KMS-11 (cell line): ENCODE data around the gene DIAPH1.

Experiments
- H2AFZ ChIP-seq: fragments of 200-600 bp; sonication (generic); 2 replicates; pipeline ENCODE4 v1.6.1; 2016; ENCODE audit warnings: antibody characterized with exemption, mixed run types, low read depth
- H3K27ac ChIP-seq: fragments of 200-600 bp; sonication (generic); 2 replicates; pipeline ENCODE4 v1.6.1; 2016; ENCODE audit warnings: mild to moderate bottlenecking, mixed run types
- H3K27me3 ChIP-seq: fragments of 200-600 bp; sonication (generic); 2 replicates; pipeline ENCODE4 v1.6.1; 2017; ENCODE audit warnings: mild to moderate bottlenecking, low read depth, mixed run types, moderate library complexity; ENCODE audit not compliant: insufficient read depth
- H3K36me3 ChIP-seq: fragments of 200-600 bp; sonication (generic); 2 replicates; pipeline ENCODE4 v1.6.1; 2017; ENCODE audit warnings: mild to moderate bottlenecking, mixed run types; ENCODE audit not compliant: insufficient read depth
- H3K4me1 ChIP-seq: fragments of 200-600 bp; sonication (generic); 2 replicates; pipeline ENCODE4 v1.6.1; 2016; ENCODE audit warnings: mild to moderate bottlenecking, low read depth, mixed run types; ENCODE audit not compliant: poor library complexity, severe bottlenecking
- H3K4me2 ChIP-seq: fragments of 200-600 bp; sonication (generic); 2 replicates; pipeline ENCODE4 v1.7.0; 2016; ENCODE audit warnings: mild to moderate bottlenecking, mixed run types
- H3K4me3 ChIP-seq: fragments of 200-600 bp; sonication (generic); IDR thresholded peaks from 2 replicates; pipeline ENCODE4 v1.6.1; 2017; ENCODE audit warnings: low read depth, low read length, mixed read lengths; ENCODE audit not compliant: insufficient read depth
- H3K79me2 ChIP-seq: fragments of 200-600 bp; sonication (generic); 2 replicates; pipeline ENCODE4 v1.6.1; 2016; ENCODE audit warnings: low read depth, mixed run types; ENCODE audit not compliant: insufficient read depth
- H3K9ac ChIP-seq: fragments of 200-600 bp; sonication (generic); 2 replicates; pipeline ENCODE4 v1.6.1; 2016; ENCODE audit warnings: mild to moderate bottlenecking, mixed run types
- H4K20me1 ChIP-seq: fragments of 200-600 bp; sonication (generic); 2 replicates; pipeline ENCODE4 v1.6.1; 2016; ENCODE audit warnings: mild to moderate bottlenecking, mixed run types; ENCODE audit not compliant: insufficient read depth
- CTCF ChIP-seq: fragments of 200-600 bp; sonication (generic); conservative IDR thresholded peaks from 2 replicates; pipeline ENCODE4 v1.6.1; 2017; ENCODE audit warnings: low read depth, mild to moderate bottlenecking, antibody characterized with exemption, low read length, moderate library complexity, mixed read lengths

Gene DIAPH1

GRCh38 chr5:141484310-141484640 is 134.5 kb downstream of the DIAPH1 start:
- no peaks in the 10 kb centered on the region for H4K20me1 ChIP-seq
- no peaks in the 10 kb centered on the region for H3K36me3 ChIP-seq
- no peaks in the 10 kb centered on the region for H3K79me2 ChIP-seq
- H3K9ac ChIP-seq = no peak overlapping the region
- no peak overlapping the region for H2AFZ ChIP-seq
- no peaks in the 10 kb centered on the region for H3K27me3 ChIP-seq
- no peaks in the 10 kb centered on the region for H3K4me1 ChIP-seq
- no peak overlapping the region for H3K4me2 ChIP-seq
- H3K4me3 ChIP-seq = no peak overlapping the region
- TF ChIP-seq CTCF = no peak
- H3K27ac ChIP-seq = no peak overlapping the region

GRCh38 chr5:141483902-141484301 is 134.9 kb downstream of the DIAPH1 start:
- H3K9ac ChIP-seq = no peak overlapping the region
- H3K79me2 ChIP-seq = no peaks in the 10 kb centered on the region
- no peak overlapping the region for H3K4me2 ChIP-seq
- no peak overlapping the region for H3K27ac ChIP-seq
- H4K20me1 ChIP-seq = no peaks in the 10 kb centered on the region
- no peak overlapping the region for H3K4me3 ChIP-seq
- no peaks in the 10 kb centered on the region for H3K27me3 ChIP-seq
- H2AFZ ChIP-seq = no peak overlapping the region
- TF ChIP-seq CTCF = no peak
- no peaks in the 10 kb centered on the region for H3K4me1 ChIP-seq
- no peaks in the 10 kb centered on the region for H3K36me3 ChIP-seq

- no peak for TF ChIP-seq CTCF
- Histone ChIP-seq H3K9ac (no peak overlapping the region), H4K20me1 (no peaks in the 10 kb centered on the region), H3K36me3 (no peaks in the 10 kb centered on the region), H3K4me2 (no peak overlapping the region), H3K4me1 (no peaks in the 10 kb centered on the region), H3K4me3 (no peak overlapping the region), H3K27ac (no peak overlapping the region), H2AFZ (no peak overlapping the region), H3K27me3 (no peaks in the 10 kb centered on the region), H3K79me2 (no peaks in the 10 kb centered on the region)
Observed at GRCh38 chr5:141479776-141480175, 139.0 kb downstream of the DIAPH1 start.

GRCh38 chr5:141478321-141478945 is 140.4 kb downstream of the DIAPH1 start:
- H2AFZ ChIP-seq = no peak overlapping the region
- no peak overlapping the region for H3K4me2 ChIP-seq
- no peaks in the 10 kb centered on the region for H3K4me1 ChIP-seq
- no peak overlapping the region for H3K4me3 ChIP-seq
- no peaks in the 10 kb centered on the region for H4K20me1 ChIP-seq
- no peak overlapping the region for H3K9ac ChIP-seq
- TF ChIP-seq CTCF = no peak
- H3K27me3 ChIP-seq = no peaks in the 10 kb centered on the region
- H3K79me2 ChIP-seq = no peaks in the 10 kb centered on the region
- H3K36me3 ChIP-seq = no peaks in the 10 kb centered on the region
- no peak overlapping the region for H3K27ac ChIP-seq

- no peak overlapping the region for H3K4me2 ChIP-seq
- no peak overlapping the region for H3K27ac ChIP-seq
- no peaks in the 10 kb centered on the region for H3K79me2 ChIP-seq
- H2AFZ ChIP-seq = no peak overlapping the region
- H3K4me1 ChIP-seq = no peaks in the 10 kb centered on the region
- H3K9ac ChIP-seq = no peak overlapping the region
- TF ChIP-seq CTCF = no peak
- no peaks in the 10 kb centered on the region for H3K27me3 ChIP-seq
- no peaks in the 10 kb centered on the region for H4K20me1 ChIP-seq
- H3K4me3 ChIP-seq = no peak overlapping the region
- no peaks in the 10 kb centered on the region for H3K36me3 ChIP-seq
Observed at GRCh38 chr5:141477815-141478214, 141.0 kb downstream of the DIAPH1 start.
